ENCODE results near the gene AMN1.

AMN1 gene

DNA sequence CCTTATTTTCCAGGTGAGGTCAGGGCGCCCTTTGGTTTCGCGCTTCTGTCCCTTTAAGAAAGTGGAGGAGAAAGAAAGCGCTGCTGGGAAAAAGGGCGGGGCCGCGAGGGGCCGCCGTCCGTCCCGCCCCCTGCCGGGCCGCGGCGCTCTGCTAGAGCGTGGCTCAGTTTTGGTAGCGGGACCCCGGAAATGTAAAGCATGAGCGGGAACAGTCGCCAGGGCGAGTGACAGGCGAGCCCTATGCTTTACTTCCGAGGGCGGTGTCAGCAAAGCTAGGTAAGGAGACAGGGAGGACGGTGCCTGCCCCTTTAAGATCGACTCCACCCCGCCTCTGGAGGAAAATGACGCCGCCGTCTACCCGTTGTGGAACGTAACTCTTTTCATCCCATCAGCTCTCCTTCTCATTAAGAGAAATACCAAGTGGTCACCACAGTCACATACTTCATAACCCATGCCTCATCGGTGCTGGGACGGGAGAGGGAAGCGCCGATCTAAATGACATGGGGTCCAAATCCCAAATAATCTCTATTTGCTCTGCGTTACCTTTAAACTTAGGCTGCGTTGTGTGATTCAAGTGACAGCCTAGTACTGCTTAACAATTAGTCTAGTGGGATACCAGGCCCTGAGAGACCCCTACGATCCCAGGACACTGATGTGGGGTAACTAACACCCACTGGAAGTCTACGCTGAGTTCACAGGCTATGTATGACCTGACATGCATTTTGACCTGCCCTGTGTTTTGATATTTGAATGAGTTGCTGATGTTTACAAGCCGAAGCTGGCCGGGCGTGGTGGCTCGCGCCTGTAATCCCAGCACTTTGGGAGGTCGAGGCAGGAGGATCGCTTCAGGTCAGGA lies 69.5 kb downstream of the AMN1 start, which contains the start of gene ETFBKMT:
TSS of gene ETFBKMT (plus strand) at position 602 of the 856 bp plus-strand sequence. CDS start 2,266 bp downstream, outside the sequence.
- TF ChIP-seq, protein P1, sequence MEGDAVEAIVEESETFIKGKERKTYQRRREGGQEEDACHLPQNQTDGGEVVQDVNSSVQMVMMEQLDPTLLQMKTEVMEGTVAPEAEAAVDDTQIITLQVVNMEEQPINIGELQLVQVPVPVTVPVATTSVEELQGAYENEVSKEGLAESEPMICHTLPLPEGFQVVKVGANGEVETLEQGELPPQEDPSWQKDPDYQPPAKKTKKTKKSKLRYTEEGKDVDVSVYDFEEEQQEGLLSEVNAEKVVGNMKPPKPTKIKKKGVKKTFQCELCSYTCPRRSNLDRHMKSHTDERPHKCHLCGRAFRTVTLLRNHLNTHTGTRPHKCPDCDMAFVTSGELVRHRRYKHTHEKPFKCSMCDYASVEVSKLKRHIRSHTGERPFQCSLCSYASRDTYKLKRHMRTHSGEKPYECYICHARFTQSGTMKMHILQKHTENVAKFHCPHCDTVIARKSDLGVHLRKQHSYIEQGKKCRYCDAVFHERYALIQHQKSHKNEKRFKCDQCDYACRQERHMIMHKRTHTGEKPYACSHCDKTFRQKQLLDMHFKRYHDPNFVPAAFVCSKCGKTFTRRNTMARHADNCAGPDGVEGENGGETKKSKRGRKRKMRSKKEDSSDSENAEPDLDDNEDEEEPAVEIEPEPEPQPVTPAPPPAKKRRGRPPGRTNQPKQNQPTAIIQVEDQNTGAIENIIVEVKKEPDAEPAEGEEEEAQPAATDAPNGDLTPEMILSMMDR (IDR thresholded peaks at IDR 0.05; ENCODE audit: low read depth, low read length, missing control alignments), result peak; percentile 41
- peak; percentile 65 for DNase-seq (ENCODE audit: extremely low read depth, low read depth)
- peak within 1 kb of the TSS; percentile 59 for H3K4me3 ChIP-seq (replicated peaks; ENCODE audit: low read depth, low read length)

DNA sequence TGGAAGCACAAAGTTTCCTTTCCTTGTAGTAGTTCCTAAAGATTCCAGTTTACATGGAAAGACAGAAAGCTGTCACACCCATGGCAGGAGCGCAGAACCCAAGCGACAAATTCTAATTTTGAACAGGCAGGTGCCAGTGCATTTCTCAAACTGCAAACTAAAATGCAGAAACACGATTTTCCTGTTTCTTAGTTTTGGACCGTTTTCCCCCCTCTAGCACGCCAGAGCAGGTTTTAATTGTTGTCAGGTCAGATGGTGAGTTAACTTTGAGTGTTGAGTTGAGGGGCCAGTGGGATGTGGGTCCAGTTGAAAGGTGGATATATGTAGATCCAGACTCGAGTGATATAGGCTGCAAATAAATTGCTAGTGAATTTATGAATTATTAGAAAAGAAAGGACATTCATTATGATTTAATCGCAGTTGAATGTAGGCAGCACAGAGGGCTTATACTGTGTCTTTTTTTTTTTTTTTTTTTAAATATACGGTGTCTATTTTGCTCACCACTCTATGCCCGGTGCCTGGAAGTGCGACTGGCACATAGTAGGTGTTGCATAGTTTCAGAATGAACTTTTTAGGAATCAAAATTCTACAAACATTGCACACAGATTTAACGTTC lies 70.2 kb downstream of the AMN1 start:
- DNase-seq (ENCODE audit: extremely low read depth, low read depth), result no peak
- peak overlapping the region; percentile 59 for H3K4me3 ChIP-seq (replicated peaks; ENCODE audit: low read depth, low read length)
- TF ChIP-seq, protein P1 (IDR thresholded peaks at IDR 0.05; ENCODE audit: low read depth, low read length, missing control alignments), result no peak

DNA sequence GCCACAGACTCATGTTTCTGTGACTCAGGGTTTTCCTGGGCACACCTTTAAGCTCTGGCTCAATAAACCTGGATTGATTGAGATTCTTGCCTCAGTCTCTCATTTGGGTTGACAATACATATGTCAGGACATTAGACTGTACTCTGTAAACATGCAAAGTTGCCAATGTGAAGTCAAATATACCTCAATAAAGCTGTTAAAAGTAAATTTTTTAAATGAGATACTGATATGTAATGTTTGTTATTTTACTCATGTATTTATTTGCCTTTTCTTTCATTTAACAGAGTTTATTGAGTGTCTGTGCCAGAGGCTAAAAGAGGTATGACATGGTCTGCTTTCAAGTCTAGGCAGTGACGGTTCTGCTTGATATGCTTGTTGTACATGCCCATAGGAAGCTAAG lies 73.0 kb downstream of the AMN1 start:
- no peak overlapping the region for H3K4me3 ChIP-seq (replicated peaks; ENCODE audit: low read depth, low read length)
- TF ChIP-seq, protein P1 (IDR thresholded peaks at IDR 0.05; ENCODE audit: low read depth, low read length, missing control alignments), result no peak
- no peak for DNase-seq (ENCODE audit: extremely low read depth, low read depth)

DNA sequence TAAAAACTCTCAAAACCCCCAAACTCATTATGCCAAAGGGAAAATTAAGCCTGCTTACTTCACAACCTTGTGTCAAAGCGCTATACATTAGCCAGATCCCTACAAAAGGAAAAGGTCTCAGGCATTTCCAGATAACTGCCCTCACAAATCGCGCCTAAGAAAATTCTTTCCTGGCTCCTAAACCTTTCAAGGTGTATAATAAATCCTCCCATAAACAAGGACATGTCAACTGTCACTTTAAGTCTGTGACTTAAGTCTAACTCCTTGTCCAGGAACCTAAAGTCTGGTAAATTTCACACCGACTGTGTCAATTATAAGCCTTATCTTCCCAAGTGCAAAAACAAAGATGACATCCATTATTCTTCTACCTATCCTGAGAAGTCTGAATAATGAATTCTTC lies 73.6 kb downstream of the AMN1 start:
- TF ChIP-seq, protein P1 (IDR thresholded peaks at IDR 0.05; ENCODE audit: low read depth, low read length, missing control alignments), result no peak
- H3K4me3 ChIP-seq (replicated peaks; ENCODE audit: low read depth, low read length), result no peak overlapping the region
- DNase-seq (ENCODE audit: extremely low read depth, low read depth), result no peak

DNA sequence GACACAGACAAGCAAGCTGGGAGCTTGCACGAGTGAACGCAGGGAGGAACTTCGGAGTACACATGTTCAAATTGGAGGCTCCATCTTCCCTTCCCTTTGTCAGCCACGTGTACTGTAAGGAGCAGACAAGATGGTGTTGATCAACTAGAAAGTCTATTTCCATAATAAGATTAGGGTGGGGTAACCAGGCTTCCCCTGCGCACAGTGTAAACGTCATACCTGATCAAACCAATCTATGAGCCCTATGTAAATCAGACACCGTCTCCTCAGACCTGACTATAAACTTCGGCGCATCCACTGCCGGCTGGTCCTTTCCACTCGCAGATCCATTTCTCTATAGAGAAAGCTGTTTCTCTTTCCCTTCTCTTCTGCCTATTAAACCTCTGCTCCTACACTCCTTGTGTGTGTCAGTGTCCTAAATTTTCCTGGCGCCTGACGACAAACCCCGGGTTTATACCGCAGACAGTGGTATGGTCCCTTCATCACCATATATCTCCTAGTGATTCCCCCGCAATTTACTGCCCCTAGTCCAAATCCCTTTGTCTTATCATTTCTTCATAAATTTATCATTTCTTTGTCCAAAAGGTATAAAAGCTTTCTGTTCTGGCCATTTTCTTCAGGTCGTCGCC lies 76.8 kb downstream of the AMN1 start:
- DNase-seq (ENCODE audit: extremely low read depth, low read depth), result peak; percentile 59
- TF ChIP-seq, protein P1 (IDR thresholded peaks at IDR 0.05; ENCODE audit: low read depth, low read length, missing control alignments), result no peak
- H3K4me3 ChIP-seq (replicated peaks; ENCODE audit: low read depth, low read length), result peak overlapping the region; percentile 51

DNA sequence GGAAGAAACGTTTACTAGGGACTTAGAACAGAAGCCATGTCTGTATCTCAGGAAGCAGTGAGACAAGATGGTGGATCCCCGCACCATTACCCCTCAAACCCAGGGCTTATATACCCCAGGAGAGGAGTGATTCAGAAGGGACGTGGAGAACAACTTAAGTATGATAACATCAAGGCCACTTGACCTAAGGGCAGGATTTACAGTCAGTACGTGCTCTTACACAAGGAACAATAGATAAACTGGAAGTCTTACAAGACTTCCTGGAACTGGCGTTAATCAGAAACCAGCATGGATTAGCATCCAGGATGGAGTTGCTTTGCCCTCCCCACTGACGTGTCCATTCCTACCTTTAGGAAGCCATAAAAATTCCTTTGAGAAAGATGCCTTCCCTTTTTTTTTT lies 77.9 kb downstream of the AMN1 start:
- H3K4me3 ChIP-seq (replicated peaks; ENCODE audit: low read depth, low read length), result peak overlapping the region; percentile 51
- no peak for DNase-seq (ENCODE audit: extremely low read depth, low read depth)
- TF ChIP-seq, protein P1 (IDR thresholded peaks at IDR 0.05; ENCODE audit: low read depth, low read length, missing control alignments), result no peak
